Measurements from ENCODE around the gene RDH14. TPM values are rescaled to one million over a fixed set of nuclear protein-coding genes. Genes with fewer than 3 reads are reported as not detected.
A peak's percentile ranks its signal among the peaks of the same experiment; 100 is the strongest.

RDH14 gene
- total and polyA plus RNA-seq, 10 of the 15 experiments (the other 5 are each of a cell fraction or from before 2014, with no cell fraction given) = 15.5 to 33.4 (median 22.8) TPM

- ChIA-PET SMC1A (ENCODE audit: uncharacterized antibody, unreplicated experiment) (interaction anchor here (0.8 to 0.9 kb wide), 2 partner anchors 9 to 11 kb away, joined by 3 to 4 read pairs; partner anchors contain the start of gene RDH14), CTCF (no interaction called here), POLR2A (no interaction called here), RAD21 (ENCODE audit: unreplicated experiment) (interaction anchor here (1.3 kb wide), 1 partner anchor 60 kb away, joined by 3 read pairs; no protein-coding TSS in a partner anchor)
- no TSS peak for BruUV-seq (replicated peaks)
- Histone ChIP-seq H3K9ac (ENCODE audit: control insufficient read depth, insufficient read depth, low read length) (no peak overlapping the region), H3K9me3 (replicated peaks; ENCODE audit: control insufficient read depth, insufficient read depth, low read length) (no peaks in the 10 kb centered on the region), H2AFZ (ENCODE audit: control insufficient read depth, low read depth, low read length) (peak overlapping the region; percentile 13; the same call in 1 of the 2 replicates), H3K27ac (ENCODE audit: control insufficient read depth, insufficient read depth) (no peak overlapping the region), H3K27me3 (replicated peaks in 1 of 2; ENCODE audit: control insufficient read depth in 2 of 2, insufficient read depth in 2 of 2, low read length in 1 of 2) (no peaks in the 10 kb centered on the region), H3K4me2 (ENCODE audit: control insufficient read depth, insufficient read depth) (no peak overlapping the region), H3K79me2 (ENCODE audit: control insufficient read depth, insufficient read depth, low read length) (no peaks in the 10 kb centered on the region), H3K4me1 (ENCODE audit: control insufficient read depth, insufficient read depth, low read length) (no peaks in the 10 kb centered on the region), H3K36me3 (ENCODE audit: control insufficient read depth in 2 of 2, insufficient read depth in 2 of 2, low read length in 1 of 2) (no peaks in the 10 kb centered on the region), H4K20me1 (ENCODE audit: control insufficient read depth, insufficient read depth) (no peaks in the 10 kb centered on the region), H3K4me3 (no peak overlapping the region)
- no peak for FAIRE-seq
- no peak for ATAC-seq
- in situ Hi-C loops (cut with MboI) = no loop called here
- TF ChIP-seq MEF2B (IDR thresholded peaks at IDR 0.05; ENCODE audit: partially characterized antibody, poor library complexity, severe bottlenecking) = peak; percentile 14
- no peak for TF ChIP-seq PAX5 (IDR thresholded peaks at IDR 0.05; ENCODE audit: borderline replicate concordance, low read depth, low read length)
- WGBS (ENCODE audit: insufficient coverage, insufficient replicate concordance, low lambda C conversion rate, missing lambda C conversion rate) = 24% methylated on average over 2 of the region's 2 CpGs
- no peak for DNase-seq (ENCODE audit: low read depth, low spot score)
- intact Hi-C loops (cut with micrococcal nuclease; ENCODE audit: unreplicated experiment) = loop anchor here (10.0 kb wide), 1 partner anchor 796 kb away; no protein-coding TSS in a partner anchor
Measured at GRCh38 chr2:18549083-18549482, 11.4 kb downstream of the RDH14 start.

- 100% methylated on average over 1 of the region's 1 CpG for WGBS (ENCODE audit: insufficient coverage, insufficient replicate concordance, low lambda C conversion rate, missing lambda C conversion rate)
- Histone ChIP-seq H3K4me2 (ENCODE audit: control insufficient read depth, insufficient read depth) (no peak overlapping the region), H3K79me2 (ENCODE audit: control insufficient read depth, insufficient read depth, low read length) (no peaks in the 10 kb centered on the region), H2AFZ (ENCODE audit: control insufficient read depth, low read depth, low read length) (peak overlapping the region; percentile 13; the same call in 1 of the 2 replicates), H3K27me3 (replicated peaks in 1 of 2; ENCODE audit: control insufficient read depth in 2 of 2, insufficient read depth in 2 of 2, low read length in 1 of 2) (no peaks in the 10 kb centered on the region), H3K4me1 (ENCODE audit: control insufficient read depth, insufficient read depth, low read length) (no peaks in the 10 kb centered on the region), H3K36me3 (ENCODE audit: control insufficient read depth in 2 of 2, insufficient read depth in 2 of 2, low read length in 1 of 2) (no peaks in the 10 kb centered on the region), H3K9ac (ENCODE audit: control insufficient read depth, insufficient read depth, low read length) (no peak overlapping the region), H4K20me1 (ENCODE audit: control insufficient read depth, insufficient read depth) (no peaks in the 10 kb centered on the region), H3K27ac (ENCODE audit: control insufficient read depth, insufficient read depth) (no peak overlapping the region), H3K4me3 (no peak overlapping the region), H3K9me3 (replicated peaks; ENCODE audit: control insufficient read depth, insufficient read depth, low read length) (no peaks in the 10 kb centered on the region)
- ChIA-PET POLR2A (no interaction called here), RAD21 (ENCODE audit: unreplicated experiment) (interaction anchor here (1.3 kb wide), 1 partner anchor 61 kb away, joined by 3 read pairs; no protein-coding TSS in a partner anchor), CTCF (no interaction called here), SMC1A (ENCODE audit: uncharacterized antibody, unreplicated experiment) (interaction anchor here (0.8 to 0.9 kb wide), 2 partner anchors 10 to 11 kb away, joined by 3 to 4 read pairs; partner anchors contain the start of gene RDH14)
- no peak for FAIRE-seq
- in situ Hi-C loops (cut with MboI) (no loop called here), intact Hi-C loops (cut with micrococcal nuclease; ENCODE audit: unreplicated experiment) (loop anchor here (10.0 kb wide), 1 partner anchor 796 kb away; no protein-coding TSS in a partner anchor)
- DNase-seq (ENCODE audit: low read depth, low spot score) = no peak
- ATAC-seq = no peak
- BruUV-seq (replicated peaks) = no TSS peak
- TF ChIP-seq CHD1 (IDR thresholded peaks at IDR 0.05; ENCODE audit: low read depth, low read length) = no peak
- TF ChIP-seq RCOR1 (conservative IDR thresholded peaks at IDR 0.05; ENCODE audit: low read depth, low read length) = no peak
- TF ChIP-seq KLF5 (IDR thresholded peaks at IDR 0.05; ENCODE audit: partially characterized antibody) = no peak
- TF ChIP-seq MXI1 (IDR thresholded peaks at IDR 0.05; ENCODE audit: low read depth, low read length) = no peak
- no peak for TF ChIP-seq E2F8 (IDR thresholded peaks at IDR 0.05; ENCODE audit: low read depth, partially characterized antibody)
- TF ChIP-seq BCLAF1 (IDR thresholded peaks at IDR 0.05) = no peak
- TF ChIP-seq POU2F2 (IDR thresholded peaks at IDR 0.05; ENCODE audit: borderline replicate concordance, low read depth, low read length) = no peak
- TF ChIP-seq EZH2 (IDR thresholded peaks at IDR 0.05; ENCODE audit: borderline replicate concordance, control insufficient read depth, low read depth, low read length) = no peak
Measured at GRCh38 chr2:18548621-18549020, 11.8 kb downstream of the RDH14 start.
